Hematopoietic multipotent progenitor cell treated with erythropoietin and hydrocortisone succinate and interleukin-3 and kit ligand, for 15 days (in vitro differentiated cells): ENCODE measurements around the gene BCKDK.
A peak's percentile ranks its signal among the peaks of the same experiment; 100 is the strongest.
"Not testable (repeated sequence)": the region's sequence is repeated elsewhere in the genome, so short reads cannot be mapped to it uniquely, and the experiment has no call there.

Source experiments
- DNase-seq: peaks from one replicate; pipeline ENCODE4 v3.0.0-alpha.2; 2015; ENCODE audit warnings: low spot score

Gene BCKDK

GRCh38 chr16:31099860-31100638, 8.1 kb upstream of the BCKDK start:
- DNase-seq: peak; percentile 34

- not testable (repeated sequence) for DNase-seq
Measured at GRCh38 chr16:31100876-31101641, 7.1 kb upstream of the BCKDK start.

- DNase-seq: peak; percentile 82
Measured at GRCh38 chr16:31105677-31106213, 2.4 kb upstream of the BCKDK start.

- DNase-seq: no peak
Measured at GRCh38 chr16:31106509-31107464, 1.4 kb upstream of the BCKDK start.

GRCh38 chr16:31107465-31107867, 720 bp upstream of the BCKDK start:
- no peak for DNase-seq

DNA sequence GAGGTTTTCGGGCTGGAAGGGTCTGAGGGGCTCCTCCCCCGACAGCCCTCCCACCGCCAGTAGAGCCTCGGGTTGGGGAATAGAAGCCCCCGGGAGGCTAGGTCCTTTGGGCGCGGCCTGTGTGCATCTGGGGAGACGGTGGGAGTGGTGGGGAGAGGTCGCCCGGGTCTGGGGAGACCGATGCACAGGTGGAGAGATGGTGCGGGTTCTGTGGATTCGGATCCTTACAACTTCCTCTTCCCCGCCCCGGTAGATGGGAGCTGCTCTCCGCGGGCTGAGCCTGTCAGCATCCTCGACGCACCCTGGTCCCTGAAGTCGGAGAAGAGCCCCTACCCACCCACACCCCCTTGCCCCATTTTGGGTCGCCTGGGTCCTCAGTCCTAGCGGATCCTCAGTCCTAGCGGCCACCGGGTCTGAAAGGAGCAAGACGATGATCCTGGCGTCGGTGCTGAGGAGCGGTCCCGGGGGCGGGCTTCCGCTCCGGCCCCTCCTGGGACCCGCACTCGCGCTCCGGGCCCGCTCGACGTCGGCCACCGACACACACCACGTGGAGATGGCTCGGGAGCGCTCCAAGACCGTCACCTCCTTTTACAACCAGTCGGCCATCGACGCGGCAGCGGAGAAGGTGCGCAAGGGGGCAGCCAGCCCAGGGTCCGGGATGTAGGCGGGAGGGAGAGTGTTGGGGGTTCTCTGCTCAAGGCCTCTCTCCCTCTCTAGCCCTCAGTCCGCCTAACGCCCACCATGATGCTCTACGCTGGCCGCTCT, 790 bp downstream of the BCKDK start:
- no peak for DNase-seq

DNA sequence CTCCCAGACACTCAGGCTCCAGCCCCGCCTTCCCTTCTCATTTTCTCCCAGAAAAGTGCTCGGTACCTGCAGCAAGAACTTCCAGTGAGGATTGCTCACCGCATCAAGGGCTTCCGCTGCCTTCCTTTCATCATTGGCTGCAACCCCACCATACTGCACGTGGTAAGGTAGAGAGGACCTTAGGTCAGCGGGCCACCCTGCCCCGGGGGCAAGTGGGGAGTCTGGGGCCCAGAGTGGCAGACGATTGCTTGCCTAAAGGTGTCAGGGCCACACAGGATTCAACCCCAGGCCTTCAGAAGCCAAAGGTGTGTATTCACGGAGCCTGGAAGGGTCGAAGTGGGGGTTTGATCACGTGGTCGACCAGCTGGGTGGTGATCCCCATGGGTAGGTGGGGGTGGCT, 1.4 kb downstream of the BCKDK start:
- DNase-seq: no peak

DNA sequence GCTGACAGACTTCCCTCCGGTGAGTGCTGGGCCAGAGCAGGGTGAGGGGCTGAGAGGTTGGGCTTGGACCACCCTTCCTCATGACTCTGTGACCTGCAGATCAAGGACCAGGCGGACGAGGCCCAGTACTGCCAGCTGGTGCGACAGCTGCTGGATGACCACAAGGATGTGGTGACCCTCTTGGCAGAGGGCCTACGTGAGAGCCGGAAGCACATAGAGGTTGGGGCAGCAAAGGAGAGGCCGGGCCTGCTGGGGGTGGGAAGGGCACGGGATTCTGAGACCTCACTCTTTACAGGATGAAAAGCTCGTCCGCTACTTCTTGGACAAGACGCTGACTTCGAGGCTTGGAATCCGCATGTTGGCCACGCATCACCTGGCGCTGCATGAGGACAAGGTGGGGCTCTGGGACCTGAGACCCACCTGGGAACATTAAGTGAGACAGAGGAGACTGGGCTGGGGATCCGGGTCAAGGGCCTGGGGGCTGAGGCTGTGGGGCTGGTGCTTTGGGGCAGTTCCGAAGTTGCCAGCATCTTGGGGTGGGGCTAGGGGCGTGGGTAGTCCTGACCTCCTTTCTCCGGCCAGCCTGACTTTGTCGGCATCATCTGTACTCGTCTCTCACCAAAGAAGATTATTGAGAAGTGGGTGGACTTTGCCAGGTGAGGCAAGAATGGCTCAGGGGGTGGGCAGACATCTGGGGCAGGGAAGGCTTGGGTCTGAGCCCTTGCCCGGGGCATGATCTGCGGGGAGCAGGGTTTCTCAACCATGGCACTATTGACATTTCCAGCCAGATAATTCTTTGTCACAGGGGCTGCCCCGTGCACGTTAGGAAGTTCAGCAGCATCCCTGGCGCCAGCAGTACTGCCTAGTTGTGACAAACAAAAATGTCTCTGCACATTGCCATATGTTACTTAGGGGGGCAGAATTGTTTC, 2.2 kb downstream of the BCKDK start:
- DNase-seq: no peak

DNA sequence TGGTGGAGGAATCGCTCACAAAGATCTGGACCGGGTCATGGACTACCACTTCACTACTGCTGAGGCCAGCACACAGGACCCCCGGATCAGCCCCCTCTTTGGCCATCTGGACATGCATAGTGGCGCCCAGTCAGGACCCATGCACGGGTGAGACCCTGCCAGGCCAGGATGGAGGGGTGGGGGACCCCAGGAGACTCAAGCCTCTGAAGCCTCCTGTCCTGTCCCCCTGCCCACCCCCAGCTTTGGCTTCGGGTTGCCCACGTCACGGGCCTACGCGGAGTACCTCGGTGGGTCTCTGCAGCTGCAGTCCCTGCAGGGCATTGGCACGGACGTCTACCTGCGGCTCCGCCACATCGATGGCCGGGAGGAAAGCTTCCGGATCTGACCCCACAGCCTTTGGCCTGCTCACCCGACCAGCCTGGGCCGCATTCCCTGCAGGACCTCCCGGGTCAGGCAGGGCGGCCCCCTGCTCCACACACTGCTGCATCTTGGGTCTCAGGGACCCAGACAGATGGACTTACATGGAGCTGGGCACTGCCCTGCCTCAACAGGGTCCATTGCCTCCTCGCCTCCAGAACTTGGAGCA, 3.8 kb downstream of the BCKDK start:
- DNase-seq: no peak

- DNase-seq: no peak
Measured at GRCh38 chr16:31112711-31113110, 4.5 kb downstream of the BCKDK start.

DNA sequence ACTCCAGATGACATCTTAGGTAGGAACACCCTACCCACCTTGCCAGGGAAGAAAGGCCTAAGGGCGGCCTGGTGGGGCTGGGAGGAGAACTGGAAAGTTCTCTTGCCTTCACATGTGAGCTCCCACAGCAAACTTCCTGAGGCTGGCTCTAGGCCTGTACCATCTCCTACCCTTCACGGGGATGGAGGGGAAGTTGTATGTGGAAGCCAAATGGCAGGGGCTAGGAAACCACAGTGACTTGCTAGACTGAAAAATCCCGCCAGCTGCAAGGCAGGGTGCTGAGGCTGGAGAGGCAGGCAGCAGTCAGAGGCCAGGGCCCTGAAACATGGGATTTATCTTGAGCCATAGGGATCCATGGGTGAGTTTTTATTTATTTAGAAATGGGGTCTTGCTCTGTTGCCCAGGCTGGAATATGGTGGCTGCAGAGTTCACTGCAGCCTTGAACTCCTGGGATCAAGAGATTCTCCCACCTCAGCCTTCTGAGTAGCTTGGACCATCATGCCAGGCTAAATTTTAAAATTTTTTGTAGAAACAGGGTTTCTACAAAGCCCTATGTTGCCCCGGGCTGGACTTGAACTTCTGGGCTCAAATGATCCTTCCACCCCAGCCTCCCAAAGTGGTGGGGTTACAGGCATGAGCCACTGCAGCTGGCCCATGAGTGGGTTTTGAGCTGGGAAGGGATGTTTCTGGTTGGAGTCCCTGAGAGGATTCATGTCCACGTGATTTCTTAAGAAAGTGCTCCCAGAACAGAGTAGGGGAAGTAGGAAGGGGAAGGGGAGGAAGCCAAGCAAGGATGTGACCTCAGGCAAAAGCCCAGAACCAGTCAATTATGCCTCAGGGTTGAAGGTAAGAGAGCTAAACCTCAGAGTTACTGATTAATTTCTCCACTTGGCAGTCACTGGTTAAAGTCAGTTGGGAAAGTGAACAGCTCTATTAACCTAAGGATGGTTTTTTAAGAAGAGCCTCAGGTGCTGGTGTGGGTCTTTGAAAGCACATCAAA, 5.2 kb downstream of the BCKDK start:
- no peak for DNase-seq

DNA sequence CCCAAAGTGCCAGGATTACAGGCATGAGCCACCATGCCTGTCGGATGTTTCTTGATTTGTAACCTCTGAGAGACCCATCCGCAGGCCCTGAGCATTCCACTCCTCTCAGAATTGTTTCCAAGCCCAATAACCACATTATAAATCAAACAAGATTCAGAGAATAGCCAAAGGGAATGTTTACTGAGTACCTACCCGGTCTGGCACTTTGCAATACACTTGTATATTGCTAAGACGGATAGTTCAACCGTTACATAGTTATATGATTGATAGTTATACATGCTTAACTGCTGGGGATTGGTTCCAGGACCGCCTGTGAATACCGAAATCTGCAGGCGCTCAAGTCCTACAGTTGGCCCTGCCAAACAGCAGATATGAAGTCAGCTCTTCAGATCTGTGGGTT, 6.3 kb downstream of the BCKDK start:
- no peak for DNase-seq

- DNase-seq: peak; percentile 99
Measured at GRCh38 chr16:31117384-31118222, 9.4 kb downstream of the BCKDK start, which contains the start of gene KAT8. KAT8 (plus strand) TSS chr16:31117664; CDS start chr16:31117682, 18 bp downstream.

- DNase-seq: no peak
Measured at GRCh38 chr16:31118223-31119155, 10.3 kb downstream of the BCKDK start.

- DNase-seq: no peak
Measured at GRCh38 chr16:31120129-31120528, 11.9 kb downstream of the BCKDK start.

- DNase-seq: no peak
Measured at GRCh38 chr16:31125844-31126243, 17.7 kb downstream of the BCKDK start.
